Suprapubic skin (tissue), 4 donors: ENCODE data around the gene AHSP. TPM values are rescaled to one million over a fixed set of nuclear protein-coding genes. Genes with fewer than 3 reads are reported as not detected.
A peak's percentile ranks its signal among the peaks of the same experiment; 100 is the strongest.
"Not testable (repeated sequence)": the region's sequence is repeated elsewhere in the genome, so short reads cannot be mapped to it uniquely, and the experiment has no call there.

Source experiments
- DNase-seq, 2 donors: peaks; one replicate each; pipeline ENCODE4 v3.0.0-alpha.2; 2019; ENCODE audit warnings: low spot score in 2 of 2
- H3K27ac ChIP-seq: fragments of 200-600 bp; sonication (generic); one replicate; pipeline ENCODE4 v1.5.1; 2019
- H3K27me3 ChIP-seq: fragments of 200-600 bp; sonication (generic); one replicate; pipeline ENCODE4 v1.5.1; 2019
- H3K36me3 ChIP-seq: fragments of 200-600 bp; sonication (generic); one replicate; pipeline ENCODE4 v1.5.1; 2019
- H3K4me1 ChIP-seq: fragments of 200-600 bp; sonication (generic); one replicate; pipeline ENCODE4 v1.5.1; 2019
- H3K4me3 ChIP-seq: fragments of 200-600 bp; sonication (generic); one replicate; pipeline ENCODE4 v1.5.1; 2019; ENCODE audit warnings: mild to moderate bottlenecking
- H3K9me3 ChIP-seq: fragments of 200-600 bp; sonication (generic); one replicate; pipeline ENCODE4 v1.5.1; 2019
- EP300 ChIP-seq: sonication (generic); formaldehyde crosslinking; IDR thresholded peaks from one replicate; pipeline ENCODE4 v1.6.1; 2017; ENCODE audit warnings: antibody characterized with exemption
- POLR2A ChIP-seq, 2 donors: fragments of 450-650 bp; IDR thresholded peaks; one replicate each; pipeline ENCODE4 v1.6.1; 2017; ENCODE audit warnings: antibody characterized with exemption in 2 of 2, mild to moderate bottlenecking in 2 of 2, moderate library complexity in 2 of 2
- POLR2AphosphoS5 ChIP-seq, 3 donors: sonication (generic); formaldehyde crosslinking; IDR thresholded peaks; one replicate each; pipeline ENCODE4 v1.6.1; 2017; ENCODE audit warnings: antibody characterized with exemption in 3 of 3
- WGBS: methylation state at CpG from one replicate; pipeline ENCODE4 v1.1.5; 2018; 5-methylcytosine and 5-hydroxymethylcytosine counted together
- total RNA-seq, 4 donors: library from RNA; depleted of rRNA; stranded (reverse); fragments of >200 nt; gene quantifications; one replicate each; pipeline ENCODE4 v1.1.0, GENCODE V29; 2016
- TF ChIP-seq, protein P1 (sequence below), 2 donors: fragments of 200-600 bp in 1 of 2; fragments of 450-650 bp in 1 of 2; sonication (generic) in 1 of 2; IDR thresholded peaks; one replicate each; pipeline ENCODE4 v1.5.1; 2016 to 2019; ENCODE audit warnings: antibody characterized with exemption in 2 of 2, mild to moderate bottlenecking in 1 of 2, moderate library complexity in 1 of 2

AHSP gene
- total RNA-seq, 4 donors from 2014 or later = not detected

DNA sequence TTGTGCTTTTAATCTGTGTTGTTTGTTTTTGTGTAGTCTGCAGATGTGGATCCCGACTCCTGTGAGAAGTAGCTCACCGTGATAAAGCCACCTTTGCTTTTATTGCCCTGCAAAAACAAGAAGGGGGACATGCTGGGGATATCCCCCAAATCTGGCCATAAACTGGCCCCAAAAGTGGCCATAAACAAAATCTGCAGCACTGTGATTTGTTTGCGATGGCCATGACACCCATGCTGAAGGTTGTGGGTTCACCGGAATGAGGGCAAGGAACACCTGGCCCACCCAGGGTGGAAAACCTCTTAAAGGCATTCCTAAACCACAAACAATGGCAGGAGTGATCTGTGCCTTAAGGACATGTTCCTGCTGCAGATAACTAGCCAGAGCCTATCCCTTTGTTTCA, 15.1 kb downstream of the AHSP start:
- 91% methylated on average over 4 of the region's 4 CpGs for whole genome bisulfite sequencing

DNA sequence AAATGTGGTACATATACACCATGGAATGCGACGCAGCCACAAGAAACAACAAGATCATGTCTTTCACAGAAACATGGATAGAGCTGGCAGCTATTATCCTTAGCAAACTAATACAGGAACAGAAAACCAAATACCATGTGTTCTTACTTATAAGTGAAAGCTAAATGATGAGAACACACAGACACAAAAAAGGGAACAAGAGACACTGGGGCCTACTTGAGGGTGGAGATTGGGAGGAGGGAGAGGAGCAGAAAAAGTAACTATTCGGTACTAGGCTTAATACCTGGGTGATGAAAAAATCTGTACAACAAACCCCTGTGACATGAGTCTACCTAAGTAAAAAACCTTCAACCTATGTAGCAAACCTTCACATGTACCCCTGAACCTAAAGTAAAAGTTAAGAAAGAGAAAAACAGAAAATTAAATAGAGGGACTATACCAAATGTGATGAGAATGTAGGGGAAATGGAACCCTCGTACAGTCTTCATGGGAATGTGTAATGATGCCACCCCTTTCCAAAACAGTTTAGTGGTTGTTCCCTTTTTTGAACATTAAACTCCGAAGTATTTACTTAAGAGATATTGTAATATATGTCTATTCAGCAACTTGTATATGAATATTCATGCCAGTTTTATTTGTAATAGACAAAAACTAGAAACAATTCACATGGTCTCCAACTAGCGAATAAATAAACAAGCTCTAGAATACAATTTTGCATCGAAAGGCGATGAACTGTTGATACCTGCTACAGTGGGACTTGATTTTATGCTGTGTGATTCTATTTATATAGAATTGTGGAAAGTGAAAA, 33.9 kb downstream of the AHSP start:
- Histone ChIP-seq H3K9me3 (no peaks in the 10 kb centered on the region), H3K27ac (no peak overlapping the region), H3K4me3 (no peak overlapping the region), H3K36me3 (no peaks in the 10 kb centered on the region), H3K4me1 (no peaks in the 10 kb centered on the region), H3K27me3 (peaks cover 15% of the 10 kb centered on the region)
- WGBS = 67% methylated on average over 8 of the region's 8 CpGs
- TF ChIP-seq POLR2AphosphoS5 (IDR thresholded peaks at IDR 0.05) (no peak), EP300 (no peak), POLR2A (IDR thresholded peaks at IDR 0.05) (no peak)
- TF ChIP-seq, protein P1, sequence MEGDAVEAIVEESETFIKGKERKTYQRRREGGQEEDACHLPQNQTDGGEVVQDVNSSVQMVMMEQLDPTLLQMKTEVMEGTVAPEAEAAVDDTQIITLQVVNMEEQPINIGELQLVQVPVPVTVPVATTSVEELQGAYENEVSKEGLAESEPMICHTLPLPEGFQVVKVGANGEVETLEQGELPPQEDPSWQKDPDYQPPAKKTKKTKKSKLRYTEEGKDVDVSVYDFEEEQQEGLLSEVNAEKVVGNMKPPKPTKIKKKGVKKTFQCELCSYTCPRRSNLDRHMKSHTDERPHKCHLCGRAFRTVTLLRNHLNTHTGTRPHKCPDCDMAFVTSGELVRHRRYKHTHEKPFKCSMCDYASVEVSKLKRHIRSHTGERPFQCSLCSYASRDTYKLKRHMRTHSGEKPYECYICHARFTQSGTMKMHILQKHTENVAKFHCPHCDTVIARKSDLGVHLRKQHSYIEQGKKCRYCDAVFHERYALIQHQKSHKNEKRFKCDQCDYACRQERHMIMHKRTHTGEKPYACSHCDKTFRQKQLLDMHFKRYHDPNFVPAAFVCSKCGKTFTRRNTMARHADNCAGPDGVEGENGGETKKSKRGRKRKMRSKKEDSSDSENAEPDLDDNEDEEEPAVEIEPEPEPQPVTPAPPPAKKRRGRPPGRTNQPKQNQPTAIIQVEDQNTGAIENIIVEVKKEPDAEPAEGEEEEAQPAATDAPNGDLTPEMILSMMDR (IDR thresholded peaks at IDR 0.05) = no peak
- DNase-seq = no peak

More for the DNA sequence above, 15.1 kb downstream of the AHSP start:
- Histone ChIP-seq H3K9me3 (no peaks in the 10 kb centered on the region), H3K27ac (no peak overlapping the region), H3K27me3 (peaks cover 9% of the 10 kb centered on the region), H3K4me3 (no peak overlapping the region), H3K36me3 (no peaks in the 10 kb centered on the region), H3K4me1 (peaks cover 1% of the 10 kb centered on the region)
- no peak for DNase-seq
- TF ChIP-seq, protein P1 (IDR thresholded peaks at IDR 0.05) = no peak
- TF ChIP-seq EP300 (no peak), POLR2AphosphoS5 (IDR thresholded peaks at IDR 0.05) (no peak), POLR2A (IDR thresholded peaks at IDR 0.05) (no peak)

DNA sequence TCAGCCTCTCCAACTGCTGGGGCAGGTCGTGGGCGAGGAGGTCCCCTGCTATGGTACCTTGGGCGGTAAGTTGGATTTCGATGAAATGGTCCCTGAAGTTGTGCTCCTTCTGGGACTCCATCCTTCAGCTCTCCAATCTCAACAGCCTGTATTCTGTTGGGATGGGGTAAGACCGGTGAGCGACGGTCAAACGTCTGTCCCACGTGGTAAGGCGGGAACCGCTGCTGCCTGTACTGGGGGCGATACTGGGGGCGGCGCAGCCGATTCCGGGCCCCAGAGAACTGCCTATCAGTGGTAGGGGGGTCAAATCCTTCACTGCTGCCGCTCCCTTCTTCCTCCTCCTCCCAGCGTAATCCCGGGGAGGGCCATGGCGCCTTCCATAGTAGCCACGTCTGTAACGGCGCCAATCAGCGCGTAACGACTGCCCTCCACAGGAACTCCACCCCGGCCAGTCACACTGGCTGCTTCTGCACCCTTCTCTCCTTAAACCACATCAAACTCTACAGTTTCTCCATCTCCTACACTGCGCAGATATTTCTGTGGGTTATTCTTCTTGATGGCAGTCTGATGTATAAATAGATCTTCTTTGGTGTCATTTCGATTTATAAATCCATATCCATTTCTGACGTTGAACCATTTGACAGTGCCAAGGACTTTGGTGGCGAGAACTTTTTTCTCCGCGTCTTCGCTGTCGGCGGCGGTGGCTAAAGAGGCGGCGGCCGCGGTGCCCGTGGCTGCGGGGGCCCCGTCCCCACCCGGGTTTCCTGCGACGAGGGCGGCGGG, 41.1 kb downstream of the AHSP start:
- H3K4me1 ChIP-seq = peaks cover 7% of the 10 kb centered on the region
- no peaks in the 10 kb centered on the region for H3K9me3 ChIP-seq
- H3K36me3 ChIP-seq = no peaks in the 10 kb centered on the region
- no peak overlapping the region for H3K27ac ChIP-seq
- H3K4me3 ChIP-seq = peak overlapping the region; percentile 33
- TF ChIP-seq POLR2A (IDR thresholded peaks at IDR 0.05) (no peak), EP300 (no peak)
- 10% methylated on average over 31 of the region's 49 CpGs for WGBS
- peaks cover 38% of the 10 kb centered on the region for H3K27me3 ChIP-seq
- no peak for DNase-seq

DNA sequence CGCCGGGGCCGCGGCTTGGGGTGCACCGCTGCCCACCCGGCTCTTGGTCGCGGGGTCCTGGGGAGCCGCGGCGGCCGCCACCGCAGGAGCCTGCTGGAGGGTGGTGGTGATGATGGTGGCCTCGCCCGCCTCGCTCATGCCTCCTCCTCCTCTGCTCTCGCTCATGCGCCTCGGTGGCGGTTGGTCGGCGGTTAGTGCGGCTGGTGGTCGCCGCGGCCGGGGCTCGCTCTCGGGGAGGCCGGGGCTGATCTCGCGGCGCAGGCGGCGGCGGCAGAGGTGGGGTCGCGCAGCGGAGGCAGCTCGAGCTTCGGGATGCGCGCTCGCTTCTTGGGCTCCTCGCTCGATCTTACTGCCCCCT, 41.6 kb downstream of the AHSP start:
- no peak for DNase-seq
- no peak for TF ChIP-seq EP300
- no peak for TF ChIP-seq POLR2AphosphoS5 (IDR thresholded peaks at IDR 0.05)
- no peak for TF ChIP-seq POLR2A (IDR thresholded peaks at IDR 0.05)
- TF ChIP-seq, protein P1 (IDR thresholded peaks at IDR 0.05) = no peak
- Histone ChIP-seq H3K27me3 (peaks cover 38% of the 10 kb centered on the region), H3K9me3 (no peaks in the 10 kb centered on the region), H3K4me1 (peaks cover 7% of the 10 kb centered on the region), H3K27ac (no peak overlapping the region), H3K4me3 (peak overlapping the region; percentile 33), H3K36me3 (no peaks in the 10 kb centered on the region)
- 2% methylated on average over 29 of the region's 46 CpGs for WGBS

DNA sequence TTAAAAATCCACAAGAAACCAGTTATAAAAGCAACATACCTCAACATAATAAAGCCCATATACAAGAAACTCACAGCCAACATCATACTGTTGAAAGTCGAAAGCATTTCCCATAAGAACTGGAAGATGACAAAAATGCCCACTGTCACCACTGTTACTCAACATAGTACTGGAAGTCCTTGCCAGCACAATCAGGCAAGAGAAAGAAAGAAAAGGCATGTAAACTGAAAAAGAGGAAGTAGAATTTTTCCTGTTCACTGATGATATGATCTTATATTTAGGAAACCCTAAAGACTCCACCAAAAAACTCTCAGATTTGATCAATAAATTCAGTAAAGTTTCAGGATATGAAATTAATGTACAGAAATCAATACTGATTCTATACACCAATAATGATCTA, 45.1 kb downstream of the AHSP start:
- H3K9me3 ChIP-seq = peaks cover 6% of the 10 kb centered on the region

DNA sequence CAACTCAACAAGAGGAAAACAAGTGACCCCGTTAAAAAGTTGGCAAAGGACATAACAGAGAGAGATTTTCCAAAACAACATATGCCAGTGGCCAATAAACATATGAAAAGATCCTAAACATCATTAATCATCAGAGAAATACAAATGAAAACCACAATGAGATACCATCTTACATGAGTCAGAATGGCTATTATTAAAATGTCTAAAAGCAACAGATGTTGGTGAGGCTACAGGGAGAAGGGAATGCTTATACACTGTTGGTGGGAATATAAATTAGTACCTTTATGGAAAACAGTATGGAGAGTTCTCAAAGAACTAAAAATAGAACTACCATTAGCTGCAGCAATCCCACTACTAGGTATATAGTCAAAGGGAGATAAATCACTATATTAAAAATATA, 46.5 kb downstream of the AHSP start:
- not testable (repeated sequence) for H3K4me3 ChIP-seq, H3K36me3 ChIP-seq, H3K27ac ChIP-seq, H3K4me1 ChIP-seq, H3K9me3 ChIP-seq, DNase-seq
- peaks cover 17% of the 10 kb centered on the region for H3K27me3 ChIP-seq
- 14% methylated on average over 1 of the region's 1 CpG for WGBS

More for the DNA sequence above, 45.1 kb downstream of the AHSP start:
- no peak for TF ChIP-seq EP300
- TF ChIP-seq POLR2AphosphoS5 (IDR thresholded peaks at IDR 0.05) = no peak
- no peak for TF ChIP-seq POLR2A (IDR thresholded peaks at IDR 0.05)
- 82% methylated on average over 1 of the region's 1 CpG for WGBS
- no peak for DNase-seq
- Histone ChIP-seq H3K36me3 (no peaks in the 10 kb centered on the region), H3K27me3 (peaks cover 29% of the 10 kb centered on the region), H3K4me3 (no peak overlapping the region), H3K27ac (no peak overlapping the region), H3K4me1 (peaks cover 7% of the 10 kb centered on the region)
